ENCODE measurements around the gene BCAS4.
A peak's percentile ranks its signal among the peaks of the same experiment; 100 is the strongest.
"Not testable (repeated sequence)": the region's sequence is repeated elsewhere in the genome, so short reads cannot be mapped to it uniquely, and the experiment has no call there.

Gene BCAS4

DNA sequence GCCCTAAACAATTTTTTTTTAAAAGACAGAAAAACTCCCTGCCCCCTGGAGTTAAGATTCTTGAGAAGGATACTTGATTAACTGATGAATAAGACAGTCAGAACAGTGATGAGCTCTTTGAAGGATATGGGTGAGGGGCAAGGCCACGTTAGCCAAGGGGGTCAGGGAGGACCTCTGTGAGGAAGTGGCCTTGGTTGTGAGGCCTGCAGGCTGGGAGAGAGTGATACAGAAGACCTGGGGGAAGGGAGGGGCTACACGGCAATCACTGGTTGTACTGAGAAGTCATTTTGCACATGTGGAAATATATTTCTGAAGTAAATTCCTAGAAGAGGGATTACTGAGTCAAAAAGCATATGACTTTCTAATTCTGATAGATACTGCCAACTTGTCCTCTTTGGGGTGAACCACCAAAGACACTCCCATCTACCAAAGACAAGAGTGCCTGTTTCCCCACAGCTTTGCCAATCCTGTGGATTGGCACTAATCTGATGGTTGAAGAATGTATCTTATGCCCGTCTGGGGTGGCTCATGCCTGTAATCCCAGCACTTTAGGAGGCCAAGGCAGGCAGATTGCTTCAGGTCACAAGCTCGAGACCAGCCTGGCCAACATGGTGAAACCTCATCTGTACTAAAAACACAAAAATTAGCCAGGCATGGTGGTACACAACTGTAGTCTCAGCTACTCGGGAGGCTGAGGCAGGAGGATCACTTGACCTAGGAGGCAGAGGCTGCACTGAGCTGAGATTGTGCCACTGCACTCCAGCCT lies 22.3 kb upstream of the BCAS4 start:
- DNase-seq = no peak

DNA sequence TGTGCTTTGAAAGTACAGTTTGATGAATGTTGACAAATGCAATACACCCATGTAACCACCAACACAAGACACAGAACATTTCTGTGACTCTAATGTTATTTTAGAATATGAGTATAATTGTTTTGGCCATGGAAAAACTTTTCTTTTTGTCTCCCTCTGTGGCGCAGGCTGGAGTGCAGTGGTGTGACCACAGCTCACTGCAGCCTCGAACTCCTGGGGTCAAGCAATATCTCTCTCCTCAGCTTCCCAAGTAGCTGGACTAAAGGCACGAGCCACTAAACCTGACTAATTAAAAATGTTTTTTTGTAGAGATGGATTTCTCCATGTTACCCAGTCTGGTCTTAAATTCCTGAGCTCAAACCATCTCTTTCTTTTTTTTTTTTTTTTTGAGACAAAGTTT lies 20.3 kb upstream of the BCAS4 start:
- no peak for DNase-seq

DNA sequence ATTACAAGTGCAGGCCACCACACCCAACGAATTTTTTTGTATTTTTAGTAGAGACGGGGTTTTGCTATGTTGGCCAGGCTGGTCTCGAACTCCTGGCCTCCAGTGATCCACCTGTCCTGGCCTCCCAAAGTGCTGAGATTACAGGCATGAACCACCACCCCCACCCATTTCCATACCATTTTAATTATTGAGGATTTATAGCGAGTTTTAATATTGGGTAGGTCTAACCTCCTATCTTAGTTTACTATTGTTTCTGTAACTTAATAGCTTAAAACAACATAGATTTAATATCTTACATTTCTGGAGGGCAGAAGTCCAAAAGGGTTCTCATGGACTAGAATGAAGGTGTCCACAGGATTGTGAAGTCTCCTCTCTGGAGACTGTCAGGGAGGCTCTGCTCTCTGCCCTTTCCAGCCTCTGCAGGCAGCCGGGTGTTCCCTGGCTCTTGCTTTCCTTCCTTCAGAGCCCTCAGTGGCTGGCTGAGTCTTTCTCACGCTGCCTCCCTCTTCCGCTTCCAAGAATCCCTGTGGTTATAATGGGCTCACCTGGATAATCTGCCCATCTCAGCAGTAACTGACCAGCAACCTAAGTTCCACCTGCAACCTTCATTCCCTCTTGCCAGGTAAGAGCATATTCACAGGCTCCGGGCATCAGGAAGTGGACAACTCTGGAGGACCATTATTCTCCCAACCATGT lies 18.6 kb upstream of the BCAS4 start:
- DNase-seq = no peak

DNA sequence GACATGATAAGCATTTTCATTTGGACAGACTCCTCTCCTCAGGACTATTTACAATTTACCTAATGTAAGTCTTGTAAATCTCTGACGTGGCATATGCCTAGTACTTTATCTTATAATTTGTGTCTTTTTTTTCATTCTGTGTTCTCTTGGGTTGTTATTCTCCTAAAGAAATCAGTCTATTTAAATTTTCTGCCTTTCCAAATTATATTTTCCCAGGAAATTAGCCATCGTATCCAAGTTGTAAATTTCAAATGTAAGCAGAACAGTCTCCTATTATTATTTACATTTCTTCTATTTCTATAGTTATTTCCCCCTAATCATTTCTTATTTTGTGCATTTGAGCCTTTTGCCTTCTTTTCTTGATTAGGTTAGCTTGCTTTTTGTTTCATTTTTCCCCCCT lies 17.5 kb upstream of the BCAS4 start:
- DNase-seq = no peak

DNA sequence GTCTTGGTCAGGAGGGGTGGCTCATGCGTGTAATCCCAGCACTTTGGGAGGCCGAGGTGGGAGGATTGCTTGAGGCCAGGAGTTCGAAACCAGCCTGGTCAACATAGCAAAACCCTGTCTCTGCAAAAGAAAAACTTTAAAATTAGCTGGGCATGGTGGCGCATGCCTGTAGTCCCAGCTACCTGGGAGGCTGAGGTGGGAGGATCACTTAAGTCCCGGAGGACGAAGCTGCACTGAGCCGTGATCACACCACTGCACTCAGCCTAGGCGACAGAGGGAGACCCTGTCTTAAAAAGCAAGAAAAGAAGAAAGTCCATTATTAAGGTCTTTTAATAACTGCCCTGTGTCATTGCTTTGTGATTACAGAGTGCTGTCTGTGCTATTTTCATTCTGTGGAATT lies 15.9 kb upstream of the BCAS4 start:
- not testable (repeated sequence) for DNase-seq

DNA sequence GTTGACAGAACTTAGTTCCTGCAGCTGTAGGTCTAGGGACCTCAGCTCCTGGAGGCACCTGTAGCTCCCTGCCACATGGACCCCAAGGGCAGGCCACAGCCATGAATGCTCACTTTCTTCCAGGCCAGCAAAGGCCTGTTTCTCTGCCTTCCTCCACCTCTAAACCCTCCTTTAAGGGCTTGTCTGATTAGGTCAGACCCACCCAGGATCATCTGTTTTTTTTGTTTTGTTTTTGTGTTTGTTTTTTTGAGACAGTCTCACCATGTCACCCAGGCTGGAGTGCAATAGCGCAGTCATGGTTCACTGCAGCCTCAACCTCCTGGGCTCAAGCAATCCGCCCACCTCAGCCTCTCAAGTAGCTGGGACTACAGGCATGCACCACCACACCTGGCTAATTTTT lies 11.5 kb upstream of the BCAS4 start:
- DNase-seq = no peak

DNA sequence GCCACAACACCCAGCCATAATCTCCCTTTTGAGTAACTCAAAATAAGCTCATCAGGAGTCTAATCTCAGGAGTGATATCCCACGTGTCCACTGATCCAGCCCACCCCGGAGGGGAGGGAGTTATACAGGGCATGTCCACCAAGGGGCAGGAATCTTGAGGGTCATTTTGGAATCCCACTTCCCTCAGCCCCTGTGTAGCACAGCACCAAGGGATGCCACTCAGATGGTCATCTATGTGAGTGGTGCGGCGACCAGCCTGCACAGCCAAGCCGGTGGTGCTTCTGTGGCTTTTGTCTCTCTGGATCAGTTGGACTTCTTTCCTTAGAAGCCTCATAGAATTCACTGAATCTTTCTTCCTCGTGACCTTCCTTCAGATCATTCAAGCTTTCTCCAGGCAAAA lies 11.0 kb upstream of the BCAS4 start:
- DNase-seq = no peak

DNA sequence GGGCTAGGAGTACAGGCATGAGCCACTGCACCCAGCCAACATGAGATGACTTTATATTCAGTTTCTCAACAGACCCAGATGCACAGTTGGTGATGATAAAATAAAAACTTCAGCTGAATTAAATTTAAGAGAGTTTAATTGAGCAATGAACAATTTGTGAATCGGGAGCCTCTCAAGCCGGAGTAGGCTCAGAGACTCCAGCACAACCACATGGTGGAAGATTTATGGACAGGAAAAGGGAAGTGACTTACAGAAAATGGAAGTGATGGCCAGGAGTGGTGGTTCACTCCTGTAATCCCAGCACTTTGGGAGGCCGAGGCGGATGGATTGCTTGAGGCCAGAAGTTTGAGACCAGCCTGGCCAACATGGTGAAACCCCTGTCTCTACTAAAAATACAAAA lies 10.4 kb upstream of the BCAS4 start:
- no peak for DNase-seq

DNA sequence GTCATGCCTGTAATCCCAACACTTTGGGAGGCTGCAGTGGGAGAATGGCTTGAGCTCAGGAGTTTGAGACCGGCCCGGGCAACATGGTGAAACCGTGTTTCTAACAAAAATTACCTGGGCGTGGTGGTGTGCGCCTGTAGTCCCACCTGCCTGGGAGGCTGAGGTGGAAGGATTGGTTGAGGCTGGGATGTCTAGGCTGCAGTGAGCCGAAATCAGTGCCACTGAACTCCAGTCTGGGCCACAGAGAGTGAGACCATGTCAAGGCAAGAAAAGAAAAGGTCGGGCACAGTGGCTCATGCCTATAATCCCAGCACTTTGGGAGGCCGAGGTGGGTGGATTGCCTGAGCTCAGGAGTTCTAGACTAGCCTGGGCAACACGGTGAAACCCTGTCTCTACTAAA lies 8.2 kb upstream of the BCAS4 start:
- DNase-seq = no peak

DNA sequence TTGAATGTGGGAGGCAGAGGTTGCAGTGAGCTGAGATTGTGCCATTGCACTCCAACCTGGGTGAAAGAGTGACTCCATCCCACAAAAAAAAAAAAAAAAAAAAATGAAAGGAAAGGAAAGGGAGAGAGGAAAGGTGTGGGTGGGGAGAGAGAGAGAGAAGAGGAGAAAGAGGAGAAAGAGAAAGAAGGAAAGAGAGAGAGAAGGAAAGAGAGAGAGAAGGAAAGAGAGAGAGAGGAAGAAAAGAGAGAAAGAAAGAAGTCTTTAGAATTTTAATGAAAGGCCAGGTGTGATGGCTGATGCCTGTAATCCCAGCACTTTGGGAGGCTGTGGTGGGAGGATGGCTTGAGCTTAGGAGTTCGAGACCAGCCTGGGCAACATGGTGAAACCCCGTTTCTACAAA lies 7.7 kb upstream of the BCAS4 start:
- no peak for DNase-seq

DNA sequence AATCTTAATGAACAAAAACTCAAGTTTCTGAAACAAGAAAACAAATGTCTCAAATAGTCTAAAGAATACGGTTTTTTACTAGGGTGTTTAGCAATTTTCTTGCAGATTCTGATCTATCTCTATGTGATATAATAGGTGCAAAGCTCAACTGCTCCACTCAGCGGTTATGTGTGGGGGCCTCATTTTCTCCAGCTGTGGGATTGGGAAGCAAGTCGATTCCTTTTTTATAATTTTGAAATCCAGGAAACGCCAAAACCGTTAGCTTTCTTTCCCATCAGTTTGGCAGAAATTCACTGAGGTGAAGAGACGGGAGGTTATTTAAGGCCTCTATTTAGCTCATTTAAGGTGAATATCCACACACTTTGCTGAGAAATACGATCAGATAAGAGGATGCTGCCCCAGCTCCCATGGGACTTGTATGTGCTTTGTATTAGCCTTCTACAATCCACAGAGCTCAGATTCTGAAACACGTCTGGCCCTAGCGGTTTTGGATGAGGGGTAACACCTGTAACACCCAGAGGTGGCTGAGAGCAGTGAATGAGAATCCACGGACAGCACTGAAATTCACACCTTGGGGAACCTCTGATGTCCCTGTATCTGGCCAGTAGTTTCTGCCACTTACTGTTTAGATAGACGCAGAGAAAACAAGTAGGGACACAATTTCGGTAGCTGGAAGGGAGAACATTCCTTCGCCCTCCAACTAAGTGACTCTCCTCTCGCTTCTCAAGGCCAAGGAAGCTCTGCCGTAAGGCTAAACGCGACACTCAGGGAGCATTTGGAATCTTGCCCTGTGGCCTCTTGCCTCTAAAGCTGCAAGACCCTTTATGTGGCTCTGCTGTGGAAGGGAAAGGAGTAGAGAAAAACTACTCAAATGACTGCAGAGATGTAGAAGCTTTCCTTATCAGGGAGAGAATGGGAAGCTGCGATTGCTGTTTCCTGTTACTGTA lies 6.5 kb upstream of the BCAS4 start:
- DNase-seq = no peak

DNA sequence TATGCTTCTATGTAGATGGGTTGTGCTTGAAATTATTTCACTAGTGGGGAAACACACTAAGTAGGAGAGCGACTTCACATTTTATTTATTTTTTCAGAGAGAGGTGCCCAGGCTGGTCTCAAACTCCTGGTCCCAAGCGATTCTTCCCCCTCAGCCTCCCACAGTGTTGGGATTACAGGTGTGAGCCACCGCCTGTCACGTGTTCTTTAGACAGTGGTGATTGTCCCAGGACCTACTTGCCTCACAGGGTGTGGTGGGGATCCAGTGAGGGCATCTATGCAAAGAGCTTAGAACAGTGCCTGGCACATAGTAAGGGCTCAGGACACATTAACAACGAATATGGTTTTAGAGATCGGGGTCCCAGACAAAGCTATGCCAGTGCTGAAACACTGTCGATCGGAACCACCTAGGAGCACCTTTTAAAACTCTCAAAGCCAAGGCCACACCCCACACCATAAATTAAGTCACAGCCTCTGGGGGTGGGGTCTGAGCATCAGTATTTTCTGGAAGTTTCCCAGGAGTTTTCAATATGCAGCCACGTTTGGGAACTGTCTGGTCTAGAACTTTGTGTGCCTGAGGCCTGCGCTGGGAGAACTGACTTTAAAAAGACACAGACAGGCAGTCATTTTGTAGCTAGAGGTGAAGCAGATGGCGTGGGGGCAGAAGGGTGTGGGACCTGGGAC lies 4.8 kb upstream of the BCAS4 start:
- DNase-seq = no peak

DNA sequence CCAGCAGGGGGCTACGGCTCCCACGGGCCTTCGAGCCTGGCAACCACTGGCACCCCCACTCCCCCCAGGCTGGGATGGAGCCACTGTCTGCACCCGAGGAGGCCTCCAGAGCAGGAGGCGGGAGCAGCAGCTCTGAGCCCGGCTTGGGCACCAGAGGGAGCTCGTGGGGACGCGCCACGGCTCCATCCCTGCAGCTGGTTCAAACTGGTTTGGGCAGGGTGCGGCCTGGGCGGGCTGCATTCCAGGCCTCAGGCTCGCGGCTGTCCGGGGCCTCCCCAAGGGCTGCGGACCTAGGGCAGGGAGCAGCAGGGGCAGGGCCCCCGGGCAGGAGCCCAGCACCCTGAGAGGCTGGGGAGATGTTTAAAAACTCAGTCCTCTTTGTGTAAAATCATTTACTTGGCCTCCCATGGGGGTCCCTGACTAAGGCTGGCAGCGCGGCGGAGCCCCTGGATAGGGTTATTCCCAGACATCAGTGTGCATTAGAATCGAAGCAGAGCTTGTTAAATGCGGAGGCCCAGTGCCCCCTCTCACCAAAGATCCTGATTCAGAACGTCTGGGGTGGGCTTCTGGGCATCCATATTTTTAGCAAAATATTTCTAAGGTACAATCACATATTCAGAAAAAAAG lies 4.1 kb upstream of the BCAS4 start:
- DNase-seq = peak; percentile 16

DNA sequence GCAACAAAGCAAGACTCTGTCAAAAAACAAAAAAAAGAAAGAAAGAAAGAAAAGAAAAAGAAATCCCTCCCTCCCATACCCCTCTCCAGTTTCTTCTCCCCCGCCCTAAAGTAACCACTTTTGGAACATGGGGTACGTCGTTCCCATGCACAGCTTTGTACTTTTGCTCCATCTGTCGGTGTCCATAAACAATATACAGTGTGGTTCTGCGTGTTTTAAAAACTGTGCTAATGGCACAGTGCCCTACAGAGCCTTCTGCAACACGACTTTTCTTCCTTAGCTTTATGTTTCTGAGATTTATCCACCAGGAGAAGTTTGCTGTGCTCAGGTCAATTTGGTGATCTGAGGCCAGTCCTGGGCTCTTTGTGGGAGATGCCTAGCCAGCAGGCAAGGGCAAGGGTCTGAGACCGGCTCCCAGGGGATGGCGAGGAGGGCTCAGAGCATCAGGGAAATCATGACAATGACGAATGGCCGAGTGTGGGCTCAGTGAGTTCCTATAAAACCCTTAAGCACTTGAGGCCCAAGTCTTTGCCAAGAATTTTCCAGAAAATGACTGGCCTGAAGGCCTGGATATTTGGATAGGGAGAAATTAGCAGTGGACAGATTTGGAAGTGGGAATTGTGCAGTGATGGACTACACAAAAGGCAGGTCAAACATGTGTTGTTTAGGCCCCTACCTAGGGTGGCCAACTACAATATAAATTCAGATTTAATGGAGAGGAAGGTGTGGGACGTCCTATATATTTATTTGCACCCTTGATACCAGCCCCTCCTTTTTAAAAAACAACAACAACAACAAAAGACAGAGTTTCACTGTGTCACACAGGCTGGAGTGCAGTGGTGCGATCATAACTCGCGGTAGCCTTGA lies 1.9 kb upstream of the BCAS4 start:
- DNase-seq = no peak

DNA sequence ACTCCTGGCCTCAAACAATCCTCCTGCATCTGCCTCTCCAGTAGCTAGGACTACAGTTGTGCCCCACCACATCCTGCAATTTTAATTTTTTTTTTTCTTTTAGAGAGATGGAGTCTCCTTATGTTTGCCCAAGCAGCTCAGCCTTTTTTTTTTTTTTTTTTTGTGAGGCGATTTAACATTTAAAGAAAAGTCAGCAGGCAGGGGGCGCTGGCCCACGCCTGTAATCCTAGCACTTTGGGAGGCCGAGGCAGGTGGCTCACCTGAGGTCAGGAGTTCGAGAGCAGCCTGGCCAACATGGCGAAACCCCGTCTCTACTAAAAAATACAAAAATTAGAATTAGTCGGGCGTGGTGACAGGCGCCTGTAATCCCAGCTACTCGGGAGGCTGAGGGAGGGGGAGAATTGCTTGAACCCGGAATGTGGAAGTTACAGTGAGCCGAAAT lies 1.3 kb upstream of the BCAS4 start:
- not testable (repeated sequence) for DNase-seq

DNA sequence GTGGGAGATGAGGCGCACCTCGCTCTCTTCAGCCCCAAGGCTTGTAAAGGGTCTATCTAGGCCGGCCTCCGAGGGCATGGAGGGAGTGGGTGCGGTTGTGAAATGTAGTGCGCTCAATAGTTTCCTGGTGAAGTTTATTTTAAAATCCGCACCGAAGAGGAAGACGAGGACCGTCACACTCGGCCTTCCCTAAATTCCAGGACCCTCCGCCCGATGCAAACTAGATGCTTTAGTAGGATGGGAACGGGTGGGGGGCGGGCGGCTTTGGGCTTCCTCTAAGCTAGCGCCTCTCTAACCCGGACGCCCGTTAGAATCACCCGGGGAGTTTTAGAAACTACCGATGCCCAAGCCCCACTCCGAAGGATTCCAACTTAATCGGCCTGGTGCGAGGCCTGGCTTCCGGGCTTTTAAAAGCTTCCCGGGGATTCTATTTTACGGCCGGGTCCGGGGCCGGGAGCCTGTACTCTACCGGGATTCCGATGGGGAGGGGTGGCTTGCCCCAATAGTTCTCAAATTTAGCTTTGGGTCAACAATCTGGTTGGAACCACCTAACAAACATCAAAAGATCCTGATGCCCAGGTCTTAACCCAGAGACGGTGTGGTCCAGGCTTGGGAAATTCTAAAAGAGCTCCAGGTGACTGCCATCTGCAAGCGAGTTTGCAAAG lies 548 bp upstream of the BCAS4 start:
- no peak for DNase-seq

DNA sequence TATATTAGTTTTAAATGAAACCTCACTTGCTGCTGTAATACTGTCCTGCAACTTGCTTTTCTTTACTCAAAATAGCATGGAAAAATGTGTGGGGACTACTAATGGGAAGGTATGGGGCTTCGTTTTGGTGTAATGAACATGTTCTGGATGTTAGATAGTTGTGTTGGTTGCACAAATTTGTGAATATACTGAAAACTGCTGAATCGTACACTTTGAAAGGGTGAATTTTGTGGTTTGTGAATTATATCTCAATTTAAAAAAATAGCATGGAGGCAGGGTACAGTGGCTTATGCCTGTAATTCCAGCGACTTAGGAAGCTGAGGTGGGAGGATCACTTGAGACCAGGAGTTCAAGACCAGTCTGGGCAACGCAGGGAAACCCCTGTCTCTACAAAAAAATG lies 2.3 kb downstream of the BCAS4 start:
- DNase-seq = no peak

DNA sequence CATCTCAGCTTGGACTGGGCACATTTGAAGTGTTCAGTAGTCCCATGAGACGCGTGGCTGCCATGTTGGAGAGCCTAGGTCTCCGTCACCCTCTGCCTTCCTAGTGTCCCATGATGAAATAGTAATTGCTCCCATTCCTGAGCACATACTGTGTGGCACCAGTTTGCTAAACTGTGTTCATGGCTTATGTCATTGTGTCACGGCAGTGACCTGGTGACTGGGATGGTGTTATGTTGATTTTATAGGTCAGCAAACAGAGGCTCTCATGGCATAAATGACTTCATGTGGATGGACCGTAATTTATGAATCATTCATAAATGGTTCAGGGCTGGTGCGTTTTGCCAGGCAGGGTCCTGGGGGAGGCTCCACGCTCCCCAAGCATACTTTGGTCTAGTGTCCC lies 3.8 kb downstream of the BCAS4 start:
- no peak for DNase-seq

DNA sequence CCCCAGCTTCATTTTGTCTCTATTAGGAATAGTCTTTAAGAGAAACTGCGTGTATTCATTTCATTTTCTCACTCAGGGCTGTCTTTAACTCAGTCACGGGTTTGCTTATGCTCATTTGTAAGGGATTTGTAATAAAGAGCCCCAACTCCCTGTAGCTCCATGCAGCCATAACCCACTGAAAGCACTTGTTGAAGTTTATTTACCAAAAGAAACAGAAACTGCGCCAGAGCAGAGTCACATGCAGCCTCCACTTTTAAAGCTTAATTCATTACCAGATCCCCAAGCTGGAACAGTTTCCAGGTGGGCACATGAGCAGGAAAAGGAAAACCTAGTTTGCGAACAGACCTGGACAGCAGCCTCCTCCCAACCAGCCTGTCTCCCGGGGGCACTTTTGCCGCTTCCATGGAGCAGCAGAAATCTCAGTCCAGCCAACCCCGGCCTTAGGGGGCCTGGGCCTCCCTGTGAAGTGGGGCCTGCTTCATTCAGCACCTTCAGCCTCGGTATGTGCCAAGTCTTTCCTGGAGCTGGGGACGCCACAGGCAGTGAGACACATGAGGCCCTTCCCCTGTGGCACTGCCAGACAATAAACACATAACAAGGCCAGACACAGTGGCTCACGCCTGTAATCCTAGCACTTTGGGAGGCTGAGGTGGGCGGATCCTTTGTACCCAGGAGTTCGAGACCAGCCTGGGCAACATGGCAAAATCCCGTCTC lies 4.5 kb downstream of the BCAS4 start:
- no peak for DNase-seq

DNA sequence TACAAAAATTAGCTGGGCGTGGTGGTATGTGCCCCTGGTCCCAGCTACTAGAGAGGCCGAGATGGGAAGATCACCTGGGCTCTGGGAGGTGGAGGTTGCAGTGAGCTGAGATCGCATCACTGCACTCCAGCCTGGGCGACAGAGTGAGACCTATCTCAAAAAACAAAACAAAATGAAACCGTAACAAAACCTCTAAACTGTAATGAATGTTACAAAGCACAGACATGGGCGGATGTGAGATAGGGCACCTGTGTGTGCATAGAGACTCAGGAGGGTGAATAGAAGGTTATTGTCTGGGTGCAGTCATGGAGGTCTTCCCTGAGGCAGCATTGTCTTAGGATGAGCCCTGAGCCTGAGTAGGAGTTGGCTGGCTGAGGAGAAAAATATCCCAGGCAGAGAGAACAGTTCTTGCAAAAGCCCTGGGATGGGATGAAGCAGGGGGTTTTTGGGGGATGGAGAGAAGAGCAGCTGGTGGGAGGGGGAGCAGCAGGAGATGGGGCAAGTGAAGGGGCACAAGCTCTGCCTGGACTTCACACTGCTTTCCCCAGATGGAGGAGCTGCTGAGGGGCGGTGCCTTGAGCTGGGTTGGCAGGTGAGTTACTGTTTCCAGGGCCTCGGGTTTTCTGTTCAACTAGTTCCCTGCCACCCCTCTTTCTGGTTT lies 5.2 kb downstream of the BCAS4 start:
- DNase-seq = no peak
